RWPE2 (cell line): ENCODE measurements around the gene CLDND1.
"Not testable (repeated sequence)": the region's sequence is repeated elsewhere in the genome, so short reads cannot be mapped to it uniquely, and the experiment has no call there.

Experiments used
- ATAC-seq: fragments of 200-7000 bp; cut with Tn5 transposase; 3 replicates; pipeline ENCODE4 v1.9.1; 2021; ENCODE audit warnings: low read depth
- DNase-seq: peaks from one replicate; pipeline ENCODE4 v3.0.0-alpha.2; 2020; ENCODE audit warnings: low spot score
- H3K27ac ChIP-seq: fragments of 450-650 bp; 2 replicates; pipeline ENCODE4 v1.5.1; 2017; ENCODE audit warnings: mild to moderate bottlenecking; ENCODE audit not compliant: poor library complexity, severe bottlenecking
- H3K27me3 ChIP-seq: fragments of 250-450 bp; sonication (Bioruptor Pico); 2 replicates; pipeline ENCODE4 v1.5.1; 2021; ENCODE audit warnings: mild to moderate bottlenecking, moderate library complexity; ENCODE audit not compliant: insufficient read depth, poor library complexity, severe bottlenecking
- H3K36me3 ChIP-seq: fragments of 250-450 bp; sonication (Bioruptor Pico); 2 replicates; pipeline ENCODE4 v1.5.1; 2020; ENCODE audit warnings: low read depth, mild to moderate bottlenecking, moderate library complexity
- H3K4me1 ChIP-seq: fragments of 250-450 bp; sonication (Bioruptor Pico); 2 replicates; pipeline ENCODE4 v1.5.1; 2021; ENCODE audit warnings: mild to moderate bottlenecking, moderate library complexity; ENCODE audit not compliant: insufficient read depth, poor library complexity, severe bottlenecking
- H3K4me3 ChIP-seq: fragments of 250-450 bp; sonication (Bioruptor Pico); 2 replicates; pipeline ENCODE4 v1.5.1; 2021; ENCODE audit warnings: mild to moderate bottlenecking, moderate library complexity; ENCODE audit not compliant: severe bottlenecking
- H3K9me3 ChIP-seq: fragments of 250-450 bp; sonication (Bioruptor Pico); 2 replicates; pipeline ENCODE4 v1.5.1; 2021; ENCODE audit warnings: mild to moderate bottlenecking, moderate library complexity; ENCODE audit not compliant: severe bottlenecking
- TF ChIP-seq, protein P1 (sequence below): fragments of 450-650 bp; IDR thresholded peaks from one replicate; pipeline ENCODE4 v1.5.1; 2017; ENCODE audit warnings: mild to moderate bottlenecking, moderate library complexity; ENCODE audit not compliant: poor library complexity, severe bottlenecking

The CLDND1 gene

DNA sequence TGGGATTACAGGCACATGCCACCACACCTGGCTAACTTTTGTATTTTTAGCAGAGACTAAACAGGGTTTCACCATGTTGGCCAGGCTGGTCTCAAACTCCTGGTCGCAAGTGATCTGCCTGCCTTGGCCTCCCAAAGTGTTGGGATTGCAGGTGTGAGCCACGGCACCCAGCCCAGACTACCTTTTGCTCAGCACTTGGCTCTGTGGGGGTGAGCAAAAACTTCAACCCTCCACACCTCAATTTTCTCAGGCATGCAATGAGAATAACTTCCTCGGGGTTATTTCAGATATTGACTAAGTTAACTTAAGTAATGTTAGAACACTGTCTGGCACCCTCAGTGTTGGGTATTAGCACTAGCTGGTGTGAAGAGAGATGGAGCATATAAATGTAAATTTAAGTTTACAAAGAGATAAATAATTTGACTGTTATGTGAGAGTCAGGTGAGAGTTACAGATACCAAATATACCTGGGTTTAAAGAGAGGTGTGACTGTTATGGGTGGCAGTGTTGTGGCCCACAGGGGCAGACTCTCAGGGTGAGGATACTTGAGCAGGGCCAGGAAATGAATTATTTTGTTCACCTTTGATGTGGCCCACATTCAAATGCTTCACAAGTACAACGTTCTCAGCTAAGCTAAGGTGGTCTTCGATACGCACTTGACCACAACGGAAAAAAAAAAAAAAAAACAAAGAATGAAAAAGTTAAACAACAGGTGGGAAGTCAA, 41.7 kb upstream of the CLDND1 start:
- Histone ChIP-seq H3K4me1 (peaks cover 20% of the 10 kb centered on the region), H3K27me3 (no peaks in the 10 kb centered on the region), H3K4me3 (no peak overlapping the region), H3K9me3 (no peaks in the 10 kb centered on the region), H3K27ac (no peak overlapping the region), H3K36me3 (no peaks in the 10 kb centered on the region)
- ATAC-seq: no peak
- DNase-seq: no peak
- TF ChIP-seq, protein P1, sequence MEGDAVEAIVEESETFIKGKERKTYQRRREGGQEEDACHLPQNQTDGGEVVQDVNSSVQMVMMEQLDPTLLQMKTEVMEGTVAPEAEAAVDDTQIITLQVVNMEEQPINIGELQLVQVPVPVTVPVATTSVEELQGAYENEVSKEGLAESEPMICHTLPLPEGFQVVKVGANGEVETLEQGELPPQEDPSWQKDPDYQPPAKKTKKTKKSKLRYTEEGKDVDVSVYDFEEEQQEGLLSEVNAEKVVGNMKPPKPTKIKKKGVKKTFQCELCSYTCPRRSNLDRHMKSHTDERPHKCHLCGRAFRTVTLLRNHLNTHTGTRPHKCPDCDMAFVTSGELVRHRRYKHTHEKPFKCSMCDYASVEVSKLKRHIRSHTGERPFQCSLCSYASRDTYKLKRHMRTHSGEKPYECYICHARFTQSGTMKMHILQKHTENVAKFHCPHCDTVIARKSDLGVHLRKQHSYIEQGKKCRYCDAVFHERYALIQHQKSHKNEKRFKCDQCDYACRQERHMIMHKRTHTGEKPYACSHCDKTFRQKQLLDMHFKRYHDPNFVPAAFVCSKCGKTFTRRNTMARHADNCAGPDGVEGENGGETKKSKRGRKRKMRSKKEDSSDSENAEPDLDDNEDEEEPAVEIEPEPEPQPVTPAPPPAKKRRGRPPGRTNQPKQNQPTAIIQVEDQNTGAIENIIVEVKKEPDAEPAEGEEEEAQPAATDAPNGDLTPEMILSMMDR: no peak

- Histone ChIP-seq H3K27me3 (no peaks in the 10 kb centered on the region), H3K4me3 (no peak overlapping the region), H3K36me3 (no peaks in the 10 kb centered on the region), H3K27ac (no peak overlapping the region), H3K4me1 (peaks cover 20% of the 10 kb centered on the region), H3K9me3 (no peaks in the 10 kb centered on the region)
- DNase-seq (no peak), ATAC-seq (peak; percentile 73)
- TF ChIP-seq, protein P1: no peak
Observed at GRCh38 chr3:98563661-98564281, 41.1 kb upstream of the CLDND1 start.

- Histone ChIP-seq H3K27ac (no peak overlapping the region), H3K9me3 (no peaks in the 10 kb centered on the region)
- no peak for DNase-seq
Observed at GRCh38 chr3:98561727-98562521, 39.2 kb upstream of the CLDND1 start.

DNA sequence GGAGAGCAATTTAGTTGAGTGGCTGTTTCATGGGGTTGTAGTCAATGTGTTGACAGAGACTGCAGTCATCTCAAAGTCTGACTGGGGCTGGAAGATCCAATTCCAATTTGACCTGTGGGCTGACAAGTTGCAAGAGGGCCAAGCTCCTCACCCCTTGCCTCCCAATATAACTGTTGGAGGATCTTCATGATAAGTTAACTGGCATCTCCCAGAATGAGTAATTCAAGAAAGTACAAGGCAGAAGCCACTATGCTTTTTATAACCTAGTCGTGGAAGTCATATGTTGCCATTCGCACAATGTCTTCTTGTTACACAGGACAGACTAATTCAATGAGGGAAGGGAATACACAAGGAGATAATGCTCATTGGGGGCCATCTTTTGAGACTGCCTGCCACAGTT, 38.2 kb upstream of the CLDND1 start:
- Histone ChIP-seq H3K4me3 (no peak overlapping the region), H3K27ac (no peak overlapping the region)

More at GRCh38 chr3:98561727-98562521, 39.2 kb upstream of the CLDND1 start:
- Histone ChIP-seq H3K4me1 (peaks cover 20% of the 10 kb centered on the region), H3K4me3 (no peak overlapping the region), H3K27me3 (no peaks in the 10 kb centered on the region), H3K36me3 (no peaks in the 10 kb centered on the region)
- TF ChIP-seq, protein P1: no peak
- no peak for ATAC-seq

GRCh38 chr3:98559769-98560168, 37.1 kb upstream of the CLDND1 start:
- peaks cover 14% of the 10 kb centered on the region for H3K4me1 ChIP-seq
- ATAC-seq: not testable (repeated sequence)

More for the DNA sequence above, 38.2 kb upstream of the CLDND1 start:
- no peaks in the 10 kb centered on the region for H3K9me3 ChIP-seq
- no peaks in the 10 kb centered on the region for H3K36me3 ChIP-seq
- no peak for ATAC-seq
- H3K4me1 ChIP-seq: peaks cover 20% of the 10 kb centered on the region
- H3K27me3 ChIP-seq: no peaks in the 10 kb centered on the region
- no peak for DNase-seq
- TF ChIP-seq, protein P1: no peak

More at GRCh38 chr3:98559769-98560168, 37.1 kb upstream of the CLDND1 start:
- H3K36me3 ChIP-seq, H3K27ac ChIP-seq, DNase-seq, H3K27me3 ChIP-seq, H3K4me3 ChIP-seq, H3K9me3 ChIP-seq: not testable (repeated sequence)
